OCI-LY1 (cell line): ENCODE results near the gene ABLIM3.
"Not testable (repeated sequence)": the region's sequence is repeated elsewhere in the genome, so short reads cannot be mapped to it uniquely, and the experiment has no call there.

Experiments
- H2AFZ ChIP-seq: fragments of 200-600 bp; sonication (generic), shearing (Covaris generic); 2 replicates; pipeline ENCODE4 v1.6.0; 2014; ENCODE audit warnings: antibody characterized with exemption, mild to moderate bottlenecking, low read length
- H3F3A ChIP-seq: fragments of 200-600 bp; sonication (generic), shearing (Covaris generic); 2 replicates; pipeline ENCODE4 v1.6.0; 2014; ENCODE audit warnings: mild to moderate bottlenecking, antibody characterized with exemption, low read length, moderate library complexity; ENCODE audit not compliant: insufficient read depth
- H3K27ac ChIP-seq: fragments of 200-600 bp; sonication (generic); 2 replicates; pipeline ENCODE4 v1.5.1; 2014; ENCODE audit warnings: low read length, mixed run types, mild to moderate bottlenecking, low read depth; ENCODE audit not compliant: poor library complexity, severe bottlenecking
- H3K27me3 ChIP-seq: fragments of 200-600 bp; sonication (generic); 2 replicates; pipeline ENCODE4 v1.6.0; 2014; ENCODE audit warnings: antibody characterized with exemption, mild to moderate bottlenecking, low read length, moderate library complexity; ENCODE audit not compliant: insufficient read depth
- H3K36me3 ChIP-seq: fragments of 200-600 bp; sonication (generic); 2 replicates; pipeline ENCODE4 v1.6.1; 2014; ENCODE audit warnings: mild to moderate bottlenecking, antibody characterized with exemption, low read length, moderate library complexity, mixed read lengths; ENCODE audit not compliant: insufficient read depth
- H3K4me1 ChIP-seq: fragments of 200-600 bp; sonication (generic); 2 replicates; pipeline ENCODE4 v1.5.1; 2014; ENCODE audit warnings: mild to moderate bottlenecking, low read length, moderate library complexity; ENCODE audit not compliant: insufficient read depth, severe bottlenecking
- H3K4me2 ChIP-seq: fragments of 200-600 bp; sonication (generic), shearing (Covaris generic); 2 replicates; pipeline ENCODE4 v1.6.1; 2014; ENCODE audit warnings: low read length
- H3K4me3 ChIP-seq: fragments of 200-600 bp; sonication (generic); 2 replicates; pipeline ENCODE4 v1.5.1; 2014; ENCODE audit warnings: low read length, low read depth, mild to moderate bottlenecking, mixed read lengths; ENCODE audit not compliant: poor library complexity, severe bottlenecking
- H3K79me2 ChIP-seq: fragments of 200-600 bp; shearing (Covaris generic); 2 replicates; pipeline ENCODE4 v1.6.1; 2016; ENCODE audit warnings: mixed run types, low read length, mixed read lengths; ENCODE audit not compliant: insufficient read depth
- H3K9ac ChIP-seq: fragments of 200-600 bp; sonication (generic), shearing (Covaris generic); 2 replicates; pipeline ENCODE4 v1.6.1; 2014; ENCODE audit warnings: mild to moderate bottlenecking, low read length, mixed read lengths
- H3K9me2 ChIP-seq: fragments of 200-600 bp; sonication (generic), shearing (Covaris generic); 2 replicates; pipeline ENCODE4 v1.6.1; 2014; ENCODE audit warnings: low read depth, mild to moderate bottlenecking, low read length, mixed read lengths
- H3K9me3 ChIP-seq: fragments of 200-600 bp; shearing (Covaris generic); 2 replicates; pipeline ENCODE4 v1.6.1; 2014; ENCODE audit warnings: low read length, mixed read lengths
- H4K20me1 ChIP-seq: fragments of 200-600 bp; sonication (generic), shearing (Covaris generic); 2 replicates; pipeline ENCODE4 v1.6.0; 2016; ENCODE audit warnings: mild to moderate bottlenecking, low read length; ENCODE audit not compliant: insufficient read depth
- EZH2 ChIP-seq: fragments of 200-600 bp; sonication (generic), shearing (Covaris generic); IDR thresholded peaks from 2 replicates; pipeline ENCODE4 v1.8.0; 2017; ENCODE audit warnings: borderline replicate concordance, mixed run types, mild to moderate bottlenecking, antibody characterized with exemption, low read length, moderate library complexity, mixed read lengths
- TF ChIP-seq, protein P1 (sequence below): fragments of 200-600 bp; sonication (generic), shearing (Covaris generic); IDR thresholded peaks from 2 replicates; pipeline ENCODE4 v1.5.1; 2017; ENCODE audit warnings: mild to moderate bottlenecking, antibody characterized with exemption, low read length, moderate library complexity, mixed read lengths

Gene ABLIM3

DNA sequence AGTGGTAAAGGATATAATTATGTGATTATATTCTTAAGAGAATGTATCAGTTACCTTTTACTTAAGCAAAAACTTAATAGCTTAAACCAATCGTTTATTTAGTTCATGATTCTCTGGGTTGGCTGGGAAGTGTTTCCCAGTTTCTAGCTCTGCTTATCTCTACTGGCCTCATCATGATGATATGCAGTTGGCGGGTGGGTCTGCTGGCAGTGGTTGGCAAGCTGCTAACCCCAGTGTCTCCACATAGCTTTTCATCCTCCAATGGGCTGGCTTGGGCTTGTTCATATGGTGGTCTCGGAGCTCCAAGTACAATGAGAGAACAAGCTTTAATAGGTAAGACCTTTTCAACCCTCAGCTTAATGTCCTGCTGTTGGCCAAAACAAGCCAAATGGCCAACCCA, 43.8 kb downstream of the ABLIM3 start:
- H3K79me2 ChIP-seq: no peaks in the 10 kb centered on the region
- no peaks in the 10 kb centered on the region for H4K20me1 ChIP-seq
- no peaks in the 10 kb centered on the region for H3K27me3 ChIP-seq
- H2AFZ ChIP-seq: no peak overlapping the region
- H3K9ac ChIP-seq: no peak overlapping the region
- H3F3A ChIP-seq: no peaks in the 10 kb centered on the region
- H3K9me3 ChIP-seq: no peaks in the 10 kb centered on the region
- H3K9me2 ChIP-seq: no peaks in the 10 kb centered on the region
- H3K4me2 ChIP-seq: no peak overlapping the region
- H3K36me3 ChIP-seq: no peaks in the 10 kb centered on the region
- no peak overlapping the region for H3K27ac ChIP-seq
- no peak for TF ChIP-seq EZH2
- TF ChIP-seq, protein P1, sequence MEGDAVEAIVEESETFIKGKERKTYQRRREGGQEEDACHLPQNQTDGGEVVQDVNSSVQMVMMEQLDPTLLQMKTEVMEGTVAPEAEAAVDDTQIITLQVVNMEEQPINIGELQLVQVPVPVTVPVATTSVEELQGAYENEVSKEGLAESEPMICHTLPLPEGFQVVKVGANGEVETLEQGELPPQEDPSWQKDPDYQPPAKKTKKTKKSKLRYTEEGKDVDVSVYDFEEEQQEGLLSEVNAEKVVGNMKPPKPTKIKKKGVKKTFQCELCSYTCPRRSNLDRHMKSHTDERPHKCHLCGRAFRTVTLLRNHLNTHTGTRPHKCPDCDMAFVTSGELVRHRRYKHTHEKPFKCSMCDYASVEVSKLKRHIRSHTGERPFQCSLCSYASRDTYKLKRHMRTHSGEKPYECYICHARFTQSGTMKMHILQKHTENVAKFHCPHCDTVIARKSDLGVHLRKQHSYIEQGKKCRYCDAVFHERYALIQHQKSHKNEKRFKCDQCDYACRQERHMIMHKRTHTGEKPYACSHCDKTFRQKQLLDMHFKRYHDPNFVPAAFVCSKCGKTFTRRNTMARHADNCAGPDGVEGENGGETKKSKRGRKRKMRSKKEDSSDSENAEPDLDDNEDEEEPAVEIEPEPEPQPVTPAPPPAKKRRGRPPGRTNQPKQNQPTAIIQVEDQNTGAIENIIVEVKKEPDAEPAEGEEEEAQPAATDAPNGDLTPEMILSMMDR: no peak
- no peaks in the 10 kb centered on the region for H3K4me1 ChIP-seq
- no peak overlapping the region for H3K4me3 ChIP-seq

DNA sequence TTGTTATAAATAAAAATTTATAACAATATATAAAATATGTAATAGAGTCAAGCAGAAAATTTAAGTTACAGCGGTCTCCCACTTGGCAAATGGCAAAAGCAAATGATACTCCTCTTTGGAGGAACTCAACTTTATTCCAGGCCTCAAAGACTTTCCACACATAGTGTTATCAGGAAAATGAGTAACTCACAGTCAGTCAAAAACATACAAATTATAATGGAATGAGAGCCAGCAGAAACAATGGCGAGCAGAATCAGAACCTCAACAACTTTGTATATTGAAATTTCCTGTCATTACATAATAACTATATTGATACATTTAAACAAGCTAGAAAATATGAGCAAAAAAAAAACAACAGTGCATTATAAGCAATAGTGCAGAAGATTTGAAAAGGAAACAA, 45.2 kb downstream of the ABLIM3 start:
- Histone ChIP-seq H3K4me1 (no peaks in the 10 kb centered on the region), H3F3A (no peaks in the 10 kb centered on the region), H3K4me3 (no peak overlapping the region), H3K79me2 (no peaks in the 10 kb centered on the region), H3K36me3 (no peaks in the 10 kb centered on the region), H3K9ac (no peak overlapping the region), H2AFZ (no peak overlapping the region), H3K27me3 (no peaks in the 10 kb centered on the region), H3K27ac (no peak overlapping the region), H4K20me1 (no peaks in the 10 kb centered on the region), H3K9me3 (no peaks in the 10 kb centered on the region), H3K9me2 (no peaks in the 10 kb centered on the region), H3K4me2 (no peak overlapping the region)
- no peak for TF ChIP-seq EZH2
- TF ChIP-seq, protein P1: no peak

DNA sequence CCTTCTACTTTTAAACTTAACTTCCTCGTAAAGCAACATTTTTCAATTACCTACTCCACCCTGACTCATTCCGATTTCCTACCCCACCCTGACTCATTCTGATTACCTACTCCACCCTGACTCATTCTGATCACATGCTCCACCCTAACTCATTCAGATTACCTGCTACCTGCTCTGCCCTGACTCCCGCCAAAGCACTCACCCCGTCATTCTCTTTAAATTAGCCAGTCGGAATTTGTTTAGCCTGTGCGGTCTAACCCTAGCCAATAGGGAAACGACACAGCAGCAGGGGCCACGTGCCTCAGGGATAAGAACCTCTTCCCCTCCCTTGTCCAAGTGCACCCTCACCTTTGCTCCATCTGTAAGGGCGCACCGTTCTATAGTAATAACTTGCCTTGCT, 46.3 kb downstream of the ABLIM3 start:
- not testable (repeated sequence) for H3K4me3 ChIP-seq, H3K9me2 ChIP-seq, H3K36me3 ChIP-seq, H4K20me1 ChIP-seq, H3F3A ChIP-seq, H3K27ac ChIP-seq, H3K4me1 ChIP-seq, H3K27me3 ChIP-seq, H3K9me3 ChIP-seq, H2AFZ ChIP-seq, H3K4me2 ChIP-seq, H3K9ac ChIP-seq, H3K79me2 ChIP-seq

DNA sequence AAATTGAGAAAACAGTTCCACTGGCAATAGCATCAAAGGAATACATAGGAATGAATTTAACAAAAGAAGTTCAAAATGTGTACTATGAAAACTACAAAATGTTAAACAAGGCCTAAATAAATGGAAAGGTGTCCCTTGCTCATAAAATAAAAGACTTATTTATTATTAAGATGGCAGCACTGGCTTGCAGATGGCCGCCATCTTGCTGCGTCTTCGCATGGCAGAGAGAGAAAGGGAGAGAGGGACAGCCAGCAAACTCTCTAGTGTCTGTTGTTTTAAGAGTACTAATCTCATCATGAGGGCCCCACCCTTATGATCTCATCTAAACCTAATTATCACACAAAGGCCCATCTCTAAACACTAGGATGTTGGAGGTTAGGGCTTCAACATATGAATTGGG, 47.1 kb downstream of the ABLIM3 start:
- Histone ChIP-seq H3K27ac (no peak overlapping the region), H2AFZ (no peak overlapping the region), H3K9ac (no peak overlapping the region), H3K27me3 (no peaks in the 10 kb centered on the region), H3K4me1 (no peaks in the 10 kb centered on the region), H3K9me3 (no peaks in the 10 kb centered on the region), H3K79me2 (no peaks in the 10 kb centered on the region), H3K4me2 (no peak overlapping the region), H3F3A (no peaks in the 10 kb centered on the region), H3K9me2 (no peaks in the 10 kb centered on the region), H4K20me1 (no peaks in the 10 kb centered on the region), H3K4me3 (no peak overlapping the region), H3K36me3 (no peaks in the 10 kb centered on the region)
- TF ChIP-seq EZH2: no peak
- TF ChIP-seq, protein P1: no peak
